ENCODE data around the gene ALDH1A2. TPM values are rescaled to one million over a fixed set of nuclear protein-coding genes. Genes with fewer than 3 reads are reported as not detected.

ALDH1A2 gene
- total RNA-seq, 1 experiment from 2014 or later = 0.22 TPM

- DNase-seq (no peak), ATAC-seq (no peak)
- BruUV-seq (replicated peaks) = no TSS peak
- no peak overlapping the region for H3K4me2 ChIP-seq (ENCODE audit: low read length)
- ChIA-PET POLR2A (ENCODE audit: unreplicated experiment) (no interaction called here), CTCF (no interaction called here)
- no peaks in the 10 kb centered on the region for H3K9me2 ChIP-seq (replicated peaks; ENCODE audit: low read length)
- H3K4me1 ChIP-seq (ENCODE audit: insufficient read depth, low read length) = no peaks in the 10 kb centered on the region
- no peak overlapping the region for H2AFZ ChIP-seq (ENCODE audit: low read length)
- no peak for TF ChIP-seq EZH2phosphoT487 (IDR thresholded peaks at IDR 0.05; ENCODE audit: borderline replicate concordance, low read length)
- no peak for TF ChIP-seq EZH2 (IDR thresholded peaks at IDR 0.05; ENCODE audit: low read length, unreplicated experiment)
- H3K9ac ChIP-seq (ENCODE audit: low read length) = no peak overlapping the region
- H3K9me3 ChIP-seq (ENCODE audit: low read length) = no peaks in the 10 kb centered on the region
- no peaks in the 10 kb centered on the region for H3K36me3 ChIP-seq (ENCODE audit: low read depth, low read length)
- no peaks in the 10 kb centered on the region for H3K27me3 ChIP-seq (ENCODE audit: low read length)
- intact Hi-C loops (cut with micrococcal nuclease) = no loop called here
- H3K79me2 ChIP-seq (ENCODE audit: low read length) = no peaks in the 10 kb centered on the region
- H3K27ac ChIP-seq (ENCODE audit: low read length) = no peak overlapping the region
- H3K4me3 ChIP-seq (ENCODE audit: low read length) = no peak overlapping the region
- H4K20me1 ChIP-seq (ENCODE audit: low read length) = no peaks in the 10 kb centered on the region
- H3F3A ChIP-seq (ENCODE audit: low read length, unreplicated experiment) = no peaks in the 10 kb centered on the region
Measured at GRCh38 chr15:58080398-58080797, 14.9 kb upstream of the ALDH1A2 start.

- H4K20me1 ChIP-seq (ENCODE audit: low read length) = no peaks in the 10 kb centered on the region
- H3K36me3 ChIP-seq (ENCODE audit: low read depth, low read length) = no peaks in the 10 kb centered on the region
- ATAC-seq = no peak
- no peak overlapping the region for H2AFZ ChIP-seq (ENCODE audit: low read length)
- ChIA-PET CTCF (no interaction called here), POLR2A (ENCODE audit: unreplicated experiment) (no interaction called here)
- 0 out of 2 replicates have a peak, but pooled peaks cover 10% of the 10 kb centered on the region for H3K27me3 ChIP-seq (ENCODE audit: low read length)
- H3K4me2 ChIP-seq (ENCODE audit: low read length) = no peak overlapping the region
- no peak for DNase-seq
- no peaks in the 10 kb centered on the region for H3K9me3 ChIP-seq (ENCODE audit: low read length)
- intact Hi-C loops (cut with micrococcal nuclease) = no loop called here
- H3K9ac ChIP-seq (ENCODE audit: low read length) = no peak overlapping the region
- no peak overlapping the region for H3K4me3 ChIP-seq (ENCODE audit: low read length)
- no peaks in the 10 kb centered on the region for H3F3A ChIP-seq (ENCODE audit: low read length, unreplicated experiment)
- BruUV-seq (replicated peaks) = no TSS peak
- H3K27ac ChIP-seq (ENCODE audit: low read length) = no peak overlapping the region
- no peaks in the 10 kb centered on the region for H3K79me2 ChIP-seq (ENCODE audit: low read length)
- no peaks in the 10 kb centered on the region for H3K4me1 ChIP-seq (ENCODE audit: insufficient read depth, low read length)
- TF ChIP-seq CTCF (conservative IDR thresholded peaks at IDR 0.05; ENCODE audit: low read depth, low read length) = no peak
- no peak for TF ChIP-seq EZH2 (IDR thresholded peaks at IDR 0.05; ENCODE audit: low read length, unreplicated experiment)
- TF ChIP-seq EZH2phosphoT487 (IDR thresholded peaks at IDR 0.05; ENCODE audit: borderline replicate concordance, low read length) = no peak
- H3K9me2 ChIP-seq (replicated peaks; ENCODE audit: low read length) = no peaks in the 10 kb centered on the region
Measured at GRCh38 chr15:58078591-58078990, 13.1 kb upstream of the ALDH1A2 start.

- Histone ChIP-seq H3K4me1 (ENCODE audit: insufficient read depth, low read length) (no peaks in the 10 kb centered on the region), H3K4me2 (ENCODE audit: low read length) (no peak overlapping the region), H3K27me3 (ENCODE audit: low read length) (peaks cover 21% of the 10 kb centered on the region; the same call in 1 of the 2 replicates), H3K9ac (ENCODE audit: low read length) (no peak overlapping the region), H3K27ac (ENCODE audit: low read length) (no peak overlapping the region), H3K9me2 (replicated peaks; ENCODE audit: low read length) (no peaks in the 10 kb centered on the region), H3K4me3 (ENCODE audit: low read length) (no peak overlapping the region), H2AFZ (ENCODE audit: low read length) (no peak overlapping the region), H3K79me2 (ENCODE audit: low read length) (no peaks in the 10 kb centered on the region), H4K20me1 (ENCODE audit: low read length) (no peaks in the 10 kb centered on the region), H3K36me3 (ENCODE audit: low read depth, low read length) (no peaks in the 10 kb centered on the region), H3F3A (ENCODE audit: low read length, unreplicated experiment) (no peaks in the 10 kb centered on the region), H3K9me3 (ENCODE audit: low read length) (no peaks in the 10 kb centered on the region)
- no TSS peak for BruUV-seq (replicated peaks)
- ATAC-seq = peak; percentile 82
- ChIA-PET POLR2A (ENCODE audit: unreplicated experiment) (interaction anchor here (0.5 kb wide), 1 partner anchor 370 kb away, joined by 11 read pairs; no protein-coding TSS in a partner anchor), CTCF (interaction anchor here (1.0 to 1.4 kb wide), 4 partner anchors 104 to 326 kb away, joined by 3 to 8 read pairs (median 4); no protein-coding TSS in a partner anchor)
- peak; percentile 40 for DNase-seq
- TF ChIP-seq EZH2phosphoT487 (IDR thresholded peaks at IDR 0.05; ENCODE audit: borderline replicate concordance, low read length) (no peak), EZH2 (IDR thresholded peaks at IDR 0.05; ENCODE audit: low read length, unreplicated experiment) (no peak), CTCF (conservative IDR thresholded peaks at IDR 0.05; ENCODE audit: low read depth, low read length) (peak; percentile 57)
- intact Hi-C loops (cut with micrococcal nuclease) = loop anchor here (1.0 kb wide), 1 partner anchor 105 kb away; no protein-coding TSS in a partner anchor
Measured at GRCh38 chr15:58077427-58077826, 11.9 kb upstream of the ALDH1A2 start.

Data from PC-3 (cell line).